ENCODE measurements around the gene PPP1R12A. TPM values are rescaled to one million over a fixed set of nuclear protein-coding genes. Genes with fewer than 3 reads are reported as not detected.
A peak's percentile ranks its signal among the peaks of the same experiment; 100 is the strongest.

The PPP1R12A gene
- total RNA-seq, 2 donors from 2014 or later = 64.3 to 70.7 TPM

DNA sequence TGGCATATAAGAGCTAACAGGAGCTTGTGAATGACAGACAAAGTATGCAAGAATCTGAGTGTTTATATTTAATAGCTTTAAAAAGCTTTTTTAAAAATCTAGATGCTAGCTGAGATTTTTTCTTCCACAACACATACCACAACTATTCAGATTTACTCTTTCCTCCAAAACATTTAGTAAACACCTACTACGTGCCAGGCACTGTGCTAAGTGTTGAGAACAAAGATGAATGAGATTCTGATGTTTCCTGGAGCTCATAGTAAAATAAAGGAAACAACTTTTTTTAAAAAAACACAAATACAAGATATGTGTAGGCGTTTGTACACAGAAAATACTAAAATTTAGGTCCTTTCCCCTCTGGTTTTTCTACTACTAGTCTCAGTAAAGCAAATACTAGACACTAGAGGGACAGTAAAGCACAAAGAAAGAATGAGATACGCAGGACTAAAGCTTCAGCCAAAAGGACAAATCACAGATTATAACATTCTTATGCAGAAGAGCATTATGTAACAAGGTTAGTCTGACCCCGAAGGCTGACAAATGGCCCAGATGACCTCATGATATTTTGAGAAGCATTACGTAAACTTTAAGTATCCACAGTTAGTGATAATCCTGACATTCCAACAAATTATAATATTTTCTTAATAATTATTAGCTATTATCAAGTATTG lies 165.6 kb downstream of the PPP1R12A start:
- Histone ChIP-seq H3K9me3 (no peaks in the 10 kb centered on the region), H3K4me3 (no peak overlapping the region), H3K27ac (peak overlapping the region in 1 of 2 donors; percentile 42), H3K4me1 (peaks cover 0 to 10% of the 10 kb centered on the region in 2 donors), H3K36me3 (no peaks in the 10 kb centered on the region), H3K27me3 (no peaks in the 10 kb centered on the region)
- TF ChIP-seq, protein P1, sequence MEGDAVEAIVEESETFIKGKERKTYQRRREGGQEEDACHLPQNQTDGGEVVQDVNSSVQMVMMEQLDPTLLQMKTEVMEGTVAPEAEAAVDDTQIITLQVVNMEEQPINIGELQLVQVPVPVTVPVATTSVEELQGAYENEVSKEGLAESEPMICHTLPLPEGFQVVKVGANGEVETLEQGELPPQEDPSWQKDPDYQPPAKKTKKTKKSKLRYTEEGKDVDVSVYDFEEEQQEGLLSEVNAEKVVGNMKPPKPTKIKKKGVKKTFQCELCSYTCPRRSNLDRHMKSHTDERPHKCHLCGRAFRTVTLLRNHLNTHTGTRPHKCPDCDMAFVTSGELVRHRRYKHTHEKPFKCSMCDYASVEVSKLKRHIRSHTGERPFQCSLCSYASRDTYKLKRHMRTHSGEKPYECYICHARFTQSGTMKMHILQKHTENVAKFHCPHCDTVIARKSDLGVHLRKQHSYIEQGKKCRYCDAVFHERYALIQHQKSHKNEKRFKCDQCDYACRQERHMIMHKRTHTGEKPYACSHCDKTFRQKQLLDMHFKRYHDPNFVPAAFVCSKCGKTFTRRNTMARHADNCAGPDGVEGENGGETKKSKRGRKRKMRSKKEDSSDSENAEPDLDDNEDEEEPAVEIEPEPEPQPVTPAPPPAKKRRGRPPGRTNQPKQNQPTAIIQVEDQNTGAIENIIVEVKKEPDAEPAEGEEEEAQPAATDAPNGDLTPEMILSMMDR (IDR thresholded peaks at IDR 0.05) = no peak
- DNase-seq (ENCODE audit: low spot score) = no peak

DNA sequence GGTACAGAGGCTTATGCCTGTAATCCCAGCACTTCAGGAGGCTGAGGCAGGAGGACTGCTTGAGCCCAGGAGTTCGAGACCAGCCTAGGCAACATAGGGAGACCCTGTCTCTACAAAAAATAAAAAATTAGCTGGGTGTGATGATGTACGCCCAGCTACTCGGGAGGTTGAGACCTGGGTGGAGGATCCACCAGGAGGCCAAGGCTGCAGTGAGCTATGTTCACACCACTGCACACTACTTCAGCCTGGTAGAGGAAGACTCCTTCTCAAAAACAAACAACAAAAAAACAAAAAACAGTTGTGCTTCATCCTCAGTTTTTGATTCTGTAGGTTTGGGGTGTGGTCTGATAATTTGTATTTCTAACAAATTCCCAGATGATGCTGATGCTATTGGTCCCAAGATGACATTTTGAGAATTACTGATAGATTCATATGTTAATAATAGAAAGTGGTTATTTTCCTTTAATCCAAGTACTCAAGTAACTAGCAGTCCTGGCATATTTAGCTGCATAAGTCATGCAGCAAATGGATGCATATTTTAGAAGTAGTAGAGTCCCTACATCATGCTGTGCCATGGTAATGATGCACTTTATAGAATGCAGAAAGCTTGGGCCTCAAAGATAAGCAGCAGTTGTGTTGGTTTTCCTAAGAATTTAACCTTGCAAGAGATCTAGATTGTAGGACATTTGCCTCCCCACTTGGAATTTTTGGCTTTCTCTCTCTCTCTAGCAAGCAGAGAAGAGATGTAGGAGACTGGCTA lies 168.0 kb downstream of the PPP1R12A start:
- TF ChIP-seq, protein P1 (IDR thresholded peaks at IDR 0.05) = no peak
- H3K9me3 ChIP-seq = no peaks in the 10 kb centered on the region
- H3K27ac ChIP-seq = no peak overlapping the region
- no peak overlapping the region for H3K4me3 ChIP-seq
- H3K4me1 ChIP-seq = peaks cover 0 to 10% of the 10 kb centered on the region in 2 donors
- no peaks in the 10 kb centered on the region for H3K27me3 ChIP-seq
- DNase-seq (ENCODE audit: low spot score) = no peak
- H3K36me3 ChIP-seq = no peaks in the 10 kb centered on the region

DNA sequence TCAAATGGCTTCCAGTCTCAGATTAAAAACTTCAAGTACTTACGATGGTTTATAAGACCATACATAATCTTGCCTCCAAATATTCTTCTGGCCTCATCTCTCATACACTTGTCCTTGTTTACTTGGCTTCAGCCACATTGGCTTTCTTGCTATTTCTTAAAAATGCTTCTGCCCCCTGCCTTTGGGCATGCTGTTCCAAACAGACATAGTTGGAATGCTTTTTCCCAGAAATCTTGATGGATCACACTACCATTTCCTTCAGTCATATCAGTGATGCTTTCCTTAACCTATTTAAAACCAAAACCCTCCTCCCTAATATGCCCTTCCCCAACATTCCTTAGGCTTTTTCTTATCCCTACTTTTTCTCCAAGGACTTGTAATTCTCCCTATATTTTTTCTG lies 169.7 kb downstream of the PPP1R12A start:
- Histone ChIP-seq H3K9me3 (no peaks in the 10 kb centered on the region), H3K27ac (no peak overlapping the region), H3K27me3 (no peaks in the 10 kb centered on the region), H3K4me1 (peaks cover 0 to 10% of the 10 kb centered on the region in 2 donors), H3K4me3 (no peak overlapping the region), H3K36me3 (no peaks in the 10 kb centered on the region)
- TF ChIP-seq, protein P1 (IDR thresholded peaks at IDR 0.05) = no peak
- DNase-seq (ENCODE audit: low spot score) = no peak

DNA sequence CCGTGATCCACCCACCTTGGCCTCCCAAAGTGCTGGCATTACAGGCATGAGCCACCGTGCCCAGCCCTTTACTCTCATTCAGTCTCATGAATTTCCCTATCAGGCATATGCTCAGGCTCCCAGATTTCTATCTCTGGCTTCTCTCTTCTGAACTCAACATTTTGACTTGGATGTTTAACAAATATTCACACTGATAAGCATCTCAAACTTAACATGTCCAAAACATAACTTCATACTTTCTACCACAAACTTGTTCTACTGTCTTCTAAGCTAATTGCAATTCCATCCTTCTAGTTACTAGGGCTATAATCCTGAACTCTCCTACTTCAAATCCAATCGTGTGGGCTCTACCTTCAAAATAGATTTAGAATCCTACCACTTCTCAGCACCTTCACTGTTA lies 170.3 kb downstream of the PPP1R12A start:
- Histone ChIP-seq H3K27ac (no peak overlapping the region), H3K27me3 (no peaks in the 10 kb centered on the region), H3K4me1 (peaks cover 0 to 5% of the 10 kb centered on the region in 2 donors), H3K36me3 (no peaks in the 10 kb centered on the region), H3K9me3 (no peaks in the 10 kb centered on the region), H3K4me3 (no peak overlapping the region)
- TF ChIP-seq, protein P1 (IDR thresholded peaks at IDR 0.05) = no peak
- no peak for DNase-seq (ENCODE audit: low spot score)

DNA sequence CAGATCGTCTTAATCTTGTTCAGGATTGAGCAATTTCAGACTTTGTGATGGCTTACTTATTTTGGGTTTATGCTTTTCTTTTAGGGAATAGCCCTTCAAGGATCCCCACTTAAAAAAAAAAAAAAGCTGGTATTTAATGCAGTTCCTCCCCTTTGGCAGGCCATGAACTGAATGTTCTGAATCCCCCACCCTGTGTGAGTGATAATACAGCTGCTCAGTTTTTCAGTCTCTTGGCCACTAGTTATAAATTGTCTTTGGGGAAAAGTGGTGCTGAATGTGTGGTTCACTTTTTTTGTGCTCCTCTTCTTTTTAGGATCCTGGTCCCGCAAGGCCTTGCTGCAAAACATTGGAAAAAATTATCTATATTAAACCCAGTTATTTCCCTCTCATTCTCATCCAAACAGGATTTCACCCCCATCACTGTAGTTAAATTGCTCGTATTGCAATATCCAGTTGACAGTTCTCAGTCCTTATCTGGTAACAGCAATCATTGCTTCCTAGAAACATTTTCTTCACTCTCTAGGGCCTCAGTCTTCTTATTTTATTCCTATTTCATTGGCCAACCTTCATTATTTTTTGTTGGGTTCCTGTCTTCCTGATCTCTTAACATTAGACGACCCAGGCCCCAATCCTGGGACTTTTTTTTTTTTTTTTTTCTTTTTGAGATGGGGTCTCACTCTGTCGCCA lies 171.0 kb downstream of the PPP1R12A start:
- H3K27me3 ChIP-seq = no peaks in the 10 kb centered on the region
- TF ChIP-seq, protein P1 (IDR thresholded peaks at IDR 0.05) = no peak
- no peaks in the 10 kb centered on the region for H3K9me3 ChIP-seq
- H3K4me3 ChIP-seq = no peak overlapping the region
- no peak for DNase-seq (ENCODE audit: low spot score)
- H3K36me3 ChIP-seq = no peaks in the 10 kb centered on the region
- H3K4me1 ChIP-seq = no peaks in the 10 kb centered on the region
- H3K27ac ChIP-seq = no peak overlapping the region
